AG04449 (cell line): ENCODE results near the gene EYA4.

Experiments used
- CTCF ChIA-PET: fragments of 350-600 bp; formaldehyde crosslinking; extraction: SDS; loops from one replicate; lab custom pipeline; 2021; ENCODE audit warnings: antibody characterized with exemption; lab: Yijun Ruan, JAX
- POLR2A ChIA-PET: fragments of 400-600, 350-600 bp; formaldehyde crosslinking; extraction: SDS; loops from one replicate; lab custom pipeline; 2020; ENCODE audit warnings: antibody characterized with exemption, inconsistent platforms; lab: Yijun Ruan, JAX
- DNase-seq: peaks from one replicate; pipeline ENCODE4 v3.0.0-alpha.2; 2010; ENCODE audit warnings: low read depth, low spot score
- H3K4me3 ChIP-seq: 2 replicates; pipeline ENCODE4 v1.5.1; 2011; ENCODE audit warnings: low read depth, mild to moderate bottlenecking, control low read depth, low read length
- TF ChIP-seq, protein P1 (sequence below): IDR thresholded peaks from one replicate; pipeline ENCODE4 v1.5.1; 2011; ENCODE audit warnings: mild to moderate bottlenecking, moderate library complexity, low read length, control low read depth, inconsistent platforms; ENCODE audit not compliant: insufficient read depth; ENCODE audit errors: missing control alignments

EYA4 gene

DNA sequence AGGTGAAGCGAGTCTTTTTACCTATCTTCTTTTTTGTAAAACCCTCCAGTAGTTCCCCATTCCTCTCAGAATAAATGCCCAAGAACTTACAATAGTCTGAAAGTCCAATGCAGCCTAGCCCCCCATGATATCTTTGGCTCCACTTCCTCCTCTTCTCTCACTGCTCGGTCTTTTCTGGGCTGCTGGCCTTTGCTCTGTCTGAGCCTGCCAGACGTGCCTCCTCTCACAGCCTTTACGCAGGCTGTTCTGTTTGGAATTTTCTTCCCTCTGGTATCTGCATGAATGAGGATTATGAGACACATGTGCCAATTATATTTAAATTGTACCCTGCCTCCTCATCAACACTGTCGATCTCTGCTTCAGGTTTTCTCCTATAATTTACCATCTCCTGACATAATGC, 174.1 kb downstream of the EYA4 start:
- ChIA-PET CTCF (no interaction called here), POLR2A (no interaction called here)
- TF ChIP-seq, protein P1, sequence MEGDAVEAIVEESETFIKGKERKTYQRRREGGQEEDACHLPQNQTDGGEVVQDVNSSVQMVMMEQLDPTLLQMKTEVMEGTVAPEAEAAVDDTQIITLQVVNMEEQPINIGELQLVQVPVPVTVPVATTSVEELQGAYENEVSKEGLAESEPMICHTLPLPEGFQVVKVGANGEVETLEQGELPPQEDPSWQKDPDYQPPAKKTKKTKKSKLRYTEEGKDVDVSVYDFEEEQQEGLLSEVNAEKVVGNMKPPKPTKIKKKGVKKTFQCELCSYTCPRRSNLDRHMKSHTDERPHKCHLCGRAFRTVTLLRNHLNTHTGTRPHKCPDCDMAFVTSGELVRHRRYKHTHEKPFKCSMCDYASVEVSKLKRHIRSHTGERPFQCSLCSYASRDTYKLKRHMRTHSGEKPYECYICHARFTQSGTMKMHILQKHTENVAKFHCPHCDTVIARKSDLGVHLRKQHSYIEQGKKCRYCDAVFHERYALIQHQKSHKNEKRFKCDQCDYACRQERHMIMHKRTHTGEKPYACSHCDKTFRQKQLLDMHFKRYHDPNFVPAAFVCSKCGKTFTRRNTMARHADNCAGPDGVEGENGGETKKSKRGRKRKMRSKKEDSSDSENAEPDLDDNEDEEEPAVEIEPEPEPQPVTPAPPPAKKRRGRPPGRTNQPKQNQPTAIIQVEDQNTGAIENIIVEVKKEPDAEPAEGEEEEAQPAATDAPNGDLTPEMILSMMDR = no peak
- DNase-seq = no peak
- H3K4me3 ChIP-seq = no peak overlapping the region

- no peak overlapping the region for H3K4me3 ChIP-seq
- ChIA-PET POLR2A (no interaction called here), CTCF (no interaction called here)
- no peak for DNase-seq
- TF ChIP-seq, protein P1 = no peak
Measured at GRCh38 chr6:133418108-133418507, 177.0 kb downstream of the EYA4 start.

DNA sequence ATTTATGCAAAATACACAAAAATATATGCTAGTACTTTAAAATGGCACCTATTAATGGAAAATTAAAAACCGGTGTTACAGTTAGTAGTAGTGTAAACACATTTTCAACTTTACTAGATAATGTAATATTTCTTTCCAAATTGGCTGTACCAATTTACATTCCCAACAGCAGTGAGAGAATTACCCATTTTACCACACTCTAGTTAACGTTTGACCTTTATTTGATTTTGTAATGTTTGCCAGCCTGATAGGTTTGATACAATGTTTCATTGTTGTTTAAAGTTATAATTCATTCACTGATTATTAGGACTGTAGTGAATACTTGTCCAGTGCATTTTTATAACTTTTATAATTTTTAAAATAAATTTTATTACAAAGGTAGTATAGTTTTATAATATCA, 182.1 kb downstream of the EYA4 start:
- no peak for DNase-seq
- ChIA-PET CTCF (no interaction called here), POLR2A (no interaction called here)
- H3K4me3 ChIP-seq = no peak overlapping the region
- TF ChIP-seq, protein P1 = no peak

DNA sequence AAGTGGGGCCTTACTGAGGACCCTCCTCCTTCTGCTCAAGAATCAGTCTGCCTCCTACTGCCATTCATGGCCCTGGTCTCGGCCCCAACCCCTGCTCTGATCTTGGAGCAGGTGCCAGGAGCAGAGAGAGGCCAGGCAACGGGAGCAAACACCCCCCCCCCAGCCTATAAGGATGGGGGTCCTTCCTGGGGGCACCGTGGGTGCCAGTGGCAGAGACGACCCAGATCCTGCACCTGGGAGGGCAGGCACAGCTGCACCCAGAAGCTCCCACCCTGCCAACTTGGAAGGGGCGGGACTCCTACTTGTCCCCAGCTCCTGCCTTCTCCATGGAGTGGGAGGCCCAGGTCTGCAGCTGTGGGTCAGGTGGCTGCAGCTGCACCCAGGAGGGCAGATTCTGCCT, 183.2 kb downstream of the EYA4 start:
- POLR2A ChIA-PET = no interaction called here
- CTCF ChIA-PET = no interaction called here
- no peak overlapping the region for H3K4me3 ChIP-seq
- TF ChIP-seq, protein P1 = no peak
- no peak for DNase-seq

DNA sequence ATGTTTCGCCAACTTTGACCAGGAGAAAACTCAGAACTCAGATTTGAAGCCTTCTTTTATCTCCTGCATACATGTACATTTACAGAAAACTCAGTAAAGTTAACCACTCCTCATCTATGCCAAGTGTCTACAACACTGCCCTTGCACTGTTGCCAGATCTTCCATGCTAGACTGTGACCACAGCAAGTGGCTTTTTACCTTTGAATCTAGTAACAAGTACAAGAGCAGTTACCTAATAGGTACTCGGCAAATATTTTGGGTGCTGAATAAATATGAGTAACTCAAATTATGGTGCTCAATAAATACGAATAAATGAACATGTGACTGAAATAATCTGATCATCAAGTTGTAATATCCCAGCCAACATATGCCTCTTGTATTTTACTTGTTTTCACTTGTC, 184.9 kb downstream of the EYA4 start:
- ChIA-PET CTCF (no interaction called here), POLR2A (no interaction called here)
- H3K4me3 ChIP-seq = no peak overlapping the region
- no peak for DNase-seq
- TF ChIP-seq, protein P1 = no peak

DNA sequence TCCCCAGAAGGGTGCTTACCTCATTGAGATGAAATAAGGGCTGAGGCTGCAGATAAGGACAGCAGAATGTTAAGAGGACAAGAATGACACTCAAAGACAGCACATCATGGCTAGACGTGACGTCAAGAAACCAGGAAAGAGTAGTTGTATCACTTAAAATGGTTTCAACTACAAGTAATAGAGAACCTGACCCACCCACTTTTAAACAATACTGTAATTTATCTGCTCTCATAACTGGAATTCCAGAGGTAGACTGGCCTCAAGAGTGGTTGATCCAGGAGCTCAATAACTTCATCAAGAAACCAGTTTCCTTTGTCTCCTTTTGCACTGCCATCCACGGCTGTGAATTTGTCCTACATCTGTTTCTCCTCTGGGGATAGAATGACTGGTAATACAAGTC, 187.1 kb downstream of the EYA4 start:
- ChIA-PET CTCF (no interaction called here), POLR2A (no interaction called here)
- DNase-seq = no peak
- no peak overlapping the region for H3K4me3 ChIP-seq
- TF ChIP-seq, protein P1 = no peak
